Nephron progenitor cell (in vitro differentiated cells): ENCODE results near the gene MAML2.
"Not testable (repeated sequence)": the region's sequence is repeated elsewhere in the genome, so short reads cannot be mapped to it uniquely, and the experiment has no call there.

ENCODE experiments used
- DNase-seq: peaks from one replicate; pipeline ENCODE4 v3.0.0; 2021
- H3K27ac Mint-ChIP-seq: 2 replicates; pipeline ENCODE4 v1.8.0; 2021; ENCODE audit warnings: mild to moderate bottlenecking, moderate library complexity, mixed read lengths
- H3K27me3 Mint-ChIP-seq: 2 replicates; pipeline ENCODE4 v1.8.0; 2021; ENCODE audit warnings: mild to moderate bottlenecking, low read depth, mixed read lengths; ENCODE audit not compliant: poor library complexity
- H3K36me3 Mint-ChIP-seq: 2 replicates; pipeline ENCODE4 v1.8.0; 2021; ENCODE audit warnings: low read depth, mixed read lengths
- H3K4me1 Mint-ChIP-seq: 2 replicates; pipeline ENCODE4 v1.8.0; 2021; ENCODE audit warnings: mixed read lengths
- H3K4me3 Mint-ChIP-seq: 2 replicates; pipeline ENCODE4 v1.8.0; 2021; ENCODE audit warnings: mild to moderate bottlenecking, moderate library complexity, mixed read lengths
- H3K9me3 Mint-ChIP-seq: 2 replicates; pipeline ENCODE4 v1.8.0; 2021; ENCODE audit warnings: mild to moderate bottlenecking, moderate library complexity, mixed read lengths
- CTCF ChIP-seq: fragments of 200-600 bp; sonication (generic); IDR thresholded peaks from 2 replicates; pipeline ENCODE4 v1.5.0; 2021; ENCODE audit warnings: antibody characterized with exemption

Gene MAML2

GRCh38 chr11:96189351-96189750 is 153.6 kb downstream of the MAML2 start:
- peaks cover 69% of the 10 kb centered on the region for H3K4me1 Mint-ChIP-seq
- H3K36me3 Mint-ChIP-seq: peaks cover 27% of the 10 kb centered on the region
- H3K9me3 Mint-ChIP-seq: peaks cover 22% of the 10 kb centered on the region
- no peak for DNase-seq
- H3K27ac Mint-ChIP-seq: no peak overlapping the region
- H3K27me3 Mint-ChIP-seq: no peaks in the 10 kb centered on the region
- H3K4me3 Mint-ChIP-seq: no peak overlapping the region
- no peak for TF ChIP-seq CTCF

GRCh38 chr11:96188243-96189006 is 154.6 kb downstream of the MAML2 start:
- Mint-ChIP-seq H3K27me3 (no peaks in the 10 kb centered on the region), H3K4me1 (peaks cover 59% of the 10 kb centered on the region), H3K4me3 (no peak overlapping the region), H3K36me3 (peaks cover 31% of the 10 kb centered on the region), H3K9me3 (peaks cover 22% of the 10 kb centered on the region), H3K27ac (peak overlapping the region; percentile 37)
- DNase-seq: no peak
- TF ChIP-seq CTCF: no peak

- TF ChIP-seq CTCF: no peak
- Mint-ChIP-seq H3K36me3 (peaks cover 32% of the 10 kb centered on the region), H3K27me3 (peaks cover 2% of the 10 kb centered on the region), H3K27ac (no peak overlapping the region), H3K4me1 (peaks cover 53% of the 10 kb centered on the region), H3K4me3 (no peak overlapping the region), H3K9me3 (peaks cover 22% of the 10 kb centered on the region)
- DNase-seq: no peak
Measured at GRCh38 chr11:96187822-96188221, 155.2 kb downstream of the MAML2 start.

- Mint-ChIP-seq H3K27ac (no peak overlapping the region), H3K27me3 (peaks cover 3% of the 10 kb centered on the region), H3K36me3 (peaks cover 22% of the 10 kb centered on the region), H3K4me1 (peaks cover 44% of the 10 kb centered on the region), H3K4me3 (no peak overlapping the region), H3K9me3 (peaks cover 14% of the 10 kb centered on the region)
- no peak for TF ChIP-seq CTCF
- DNase-seq: no peak
Measured at GRCh38 chr11:96186806-96187205, 156.2 kb downstream of the MAML2 start.

GRCh38 chr11:96185220-96185768 is 157.7 kb downstream of the MAML2 start:
- DNase-seq: no peak
- Mint-ChIP-seq H3K4me3 (no peak overlapping the region), H3K36me3 (peaks cover 16% of the 10 kb centered on the region), H3K27ac (peak overlapping the region; percentile 42), H3K4me1 (peaks cover 51% of the 10 kb centered on the region), H3K27me3 (peaks cover 3% of the 10 kb centered on the region), H3K9me3 (peaks cover 4% of the 10 kb centered on the region)
- no peak for TF ChIP-seq CTCF

- H3K36me3 Mint-ChIP-seq: peaks cover 13% of the 10 kb centered on the region
- not testable (repeated sequence) for H3K9me3 Mint-ChIP-seq, H3K4me3 Mint-ChIP-seq, DNase-seq, H3K27me3 Mint-ChIP-seq
- H3K4me1 Mint-ChIP-seq: peaks cover 68% of the 10 kb centered on the region
- peak overlapping the region; percentile 73 for H3K27ac Mint-ChIP-seq
Measured at GRCh38 chr11:96180937-96181336, 162.1 kb downstream of the MAML2 start.
